Activated T-cell treated with anti-CD3 and anti-CD28 coated beads for 4 hours (primary cell): ENCODE results near the gene KCNJ5.
"Not testable (repeated sequence)": the region's sequence is repeated elsewhere in the genome, so short reads cannot be mapped to it uniquely, and the experiment has no call there.

Experiments used
- DNase-seq: peaks from one replicate; pipeline ENCODE4 v3.0.0-alpha.2; 2020

KCNJ5 gene

GRCh38 chr11:128914216-128915148 lies 23.3 kb downstream of the KCNJ5 start:
- DNase-seq: no peak

- no peak for DNase-seq
Measured at GRCh38 chr11:128915149-128915521, 24.0 kb downstream of the KCNJ5 start.

GRCh38 chr11:128916037-128916572 lies 24.9 kb downstream of the KCNJ5 start:
- no peak for DNase-seq

GRCh38 chr11:128916681-128917080 lies 25.5 kb downstream of the KCNJ5 start:
- DNase-seq: no peak

GRCh38 chr11:128917144-128917724 lies 26.1 kb downstream of the KCNJ5 start:
- DNase-seq: no peak

GRCh38 chr11:128919216-128919615 lies 28.1 kb downstream of the KCNJ5 start:
- no peak for DNase-seq

- DNase-seq: not testable (repeated sequence)
Measured at GRCh38 chr11:128919635-128920034, 28.5 kb downstream of the KCNJ5 start.

GRCh38 chr11:128920666-128921065 lies 29.5 kb downstream of the KCNJ5 start:
- DNase-seq: no peak

GRCh38 chr11:128921793-128922192 lies 30.6 kb downstream of the KCNJ5 start:
- DNase-seq: no peak

GRCh38 chr11:128924104-128924503 lies 32.9 kb downstream of the KCNJ5 start:
- DNase-seq: no peak

GRCh38 chr11:128924510-128925249 lies 33.5 kb downstream of the KCNJ5 start:
- DNase-seq: no peak

GRCh38 chr11:128925250-128925600 lies 34.1 kb downstream of the KCNJ5 start:
- no peak for DNase-seq

- DNase-seq: no peak
Measured at GRCh38 chr11:128926000-128926399, 34.8 kb downstream of the KCNJ5 start.

- no peak for DNase-seq
Measured at GRCh38 chr11:128926437-128927107, 35.4 kb downstream of the KCNJ5 start.

- no peak for DNase-seq
Measured at GRCh38 chr11:128927108-128927461, 35.9 kb downstream of the KCNJ5 start.

GRCh38 chr11:128927683-128928336 lies 36.7 kb downstream of the KCNJ5 start:
- no peak for DNase-seq

- no peak for DNase-seq
Measured at GRCh38 chr11:128928400-128928799, 37.2 kb downstream of the KCNJ5 start.

GRCh38 chr11:128929468-128929867 lies 38.3 kb downstream of the KCNJ5 start:
- no peak for DNase-seq

- no peak for DNase-seq
Measured at GRCh38 chr11:128929991-128930390, 38.8 kb downstream of the KCNJ5 start.

GRCh38 chr11:128931066-128931465 lies 39.9 kb downstream of the KCNJ5 start:
- DNase-seq: no peak

- no peak for DNase-seq
Measured at GRCh38 chr11:128931668-128932067, 40.5 kb downstream of the KCNJ5 start.

GRCh38 chr11:128933481-128934178 lies 42.5 kb downstream of the KCNJ5 start:
- no peak for DNase-seq
